Keratinocyte (primary cell): Measurements from ENCODE around the gene PRR19. TPM values are rescaled to one million over a fixed set of nuclear protein-coding genes. Genes with fewer than 3 reads are reported as not detected.

Experiments
- DNase-seq: peaks from one replicate; pipeline ENCODE4 v3.0.0-alpha.2; 2011; ENCODE audit warnings: low read depth, missing footprints, low spot score
- FAIRE-seq: peaks from 2 replicates; lab custom pipeline; 2011; peaks lifted over from hg19 to GRCh38; lab: Jason Lieb, UNC
- H2AFZ ChIP-seq: 2 replicates; pipeline ENCODE4 v1.6.0; 2012; ENCODE audit warnings: low read length, control low read depth, inconsistent platforms; ENCODE audit not compliant: control insufficient read depth
- H3K27ac ChIP-seq: 2 replicates; pipeline ENCODE4 v1.5.1; 2011; ENCODE audit warnings: low read length; ENCODE audit not compliant: control insufficient read depth, insufficient read depth
- H3K27me3 ChIP-seq: 3 replicates; pipeline ENCODE4 v1.6.0; 2011; ENCODE audit warnings: low read length; ENCODE audit not compliant: control insufficient read depth, insufficient read depth; ENCODE audit errors: extremely low read depth
- H3K36me3 ChIP-seq, 2 experiments: 2 replicates in 1 of 2; 3 replicates in 1 of 2; pipeline ENCODE4 v1.5.1; 2011; ENCODE audit warnings: low read length in 2 of 2, mild to moderate bottlenecking in 1 of 2; ENCODE audit not compliant: control insufficient read depth in 2 of 2, insufficient read depth in 2 of 2; ENCODE audit errors: extremely low read depth in 1 of 2
- H3K4me1 ChIP-seq: 3 replicates; pipeline ENCODE4 v1.5.1; 2011; ENCODE audit warnings: low read length; ENCODE audit not compliant: control insufficient read depth, insufficient read depth; ENCODE audit errors: extremely low read depth
- H3K4me2 ChIP-seq: 3 replicates; pipeline ENCODE4 v1.6.0; 2011; ENCODE audit warnings: low read depth, low read length; ENCODE audit not compliant: control insufficient read depth, insufficient read depth; ENCODE audit errors: extremely low read depth
- H3K4me3 ChIP-seq, 3 experiments: fragments of 200-600 bp in 1 of 3; sonication (generic) in 1 of 3; 2 replicates in 2 of 3; 3 replicates in 1 of 3; pipeline ENCODE4 v1.5.1; 2011 to 2016; ENCODE audit warnings: low read length in 3 of 3, mild to moderate bottlenecking in 3 of 3, control low read depth in 2 of 3, inconsistent platforms in 1 of 3, low read depth in 1 of 3, mixed read lengths in 1 of 3, mixed run types in 1 of 3, moderate library complexity in 1 of 3; ENCODE audit not compliant: control insufficient read depth in 2 of 3, insufficient read depth in 2 of 3; ENCODE audit errors: extremely low read depth in 1 of 3
- H3K79me2 ChIP-seq: 2 replicates; pipeline ENCODE4 v1.6.0; 2012; ENCODE audit warnings: low read length; ENCODE audit not compliant: control insufficient read depth, insufficient read depth
- H3K9ac ChIP-seq: 3 replicates; pipeline ENCODE4 v1.6.0; 2011; ENCODE audit warnings: low read length; ENCODE audit not compliant: control insufficient read depth, insufficient read depth; ENCODE audit errors: extremely low read depth
- H3K9me1 ChIP-seq: 3 replicates; pipeline ENCODE4 v1.6.0; 2011; ENCODE audit warnings: low read length; ENCODE audit not compliant: control insufficient read depth, insufficient read depth; ENCODE audit errors: extremely low read depth
- H3K9me3 ChIP-seq: 2 replicates; pipeline ENCODE4 v1.5.1; 2012; ENCODE audit warnings: low read depth, low read length; ENCODE audit not compliant: control insufficient read depth
- H4K20me1 ChIP-seq: 3 replicates; pipeline ENCODE4 v1.6.0; 2011; ENCODE audit warnings: low read length; ENCODE audit not compliant: control insufficient read depth, insufficient read depth; ENCODE audit errors: extremely low read depth
- CTCF ChIP-seq, 3 experiments: IDR thresholded peaks in 1 of 3; conservative IDR thresholded peaks in 1 of 3; optimal IDR thresholded peaks in 1 of 3; 2 replicates in 2 of 3; 3 replicates in 1 of 3; pipeline versions ENCODE3 to v1.5.1; 2011; ENCODE audit warnings: low read length in 3 of 3, mild to moderate bottlenecking in 3 of 3, moderate library complexity in 2 of 3, control low read depth in 1 of 3, inconsistent platforms in 1 of 3; ENCODE audit not compliant: insufficient read depth in 2 of 3; ENCODE audit errors: extremely low read depth in 1 of 3
- EZH2 ChIP-seq: IDR thresholded peaks from one replicate; pipeline ENCODE4 v1.6.1; 2012; ENCODE audit warnings: inconsistent platforms, mild to moderate bottlenecking, low read length, moderate library complexity
- dilution Hi-C: fragments of 300-500 bp; cut with MboI; formaldehyde crosslinking; loops from one replicate; pipeline ENCODE4 v1.7.0; 2020; ENCODE audit warnings: low sequenced_read_pairs; ENCODE audit not compliant: extremely low pct_ligation_motif_present
- polyA plus RNA-seq, 5 experiments: library from polyadenylated mRNA; depleted of rRNA in 3 of 5; stranded (reverse) in 3 of 5; stranded (forward) in 1 of 5; unstranded in 1 of 5; fragments of >200 nt; gene quantifications; 1 replicate in 1 of 5; 2 replicates in 3 of 5; 3 replicates in 1 of 5; pipeline versions ENCODE4 v1.2.1 to v1.2.3, GENCODE V29; 2011 to 2012; ENCODE audit warnings: missing spikeins in 2 of 5, low read depth in 1 of 5, low replicate concordance in 1 of 5

PRR19 gene
- polyA plus RNA-seq, 1 donor (not counting 4 experiments of a cell fraction or from before 2014, with no cell fraction given) = 0.25 TPM

DNA sequence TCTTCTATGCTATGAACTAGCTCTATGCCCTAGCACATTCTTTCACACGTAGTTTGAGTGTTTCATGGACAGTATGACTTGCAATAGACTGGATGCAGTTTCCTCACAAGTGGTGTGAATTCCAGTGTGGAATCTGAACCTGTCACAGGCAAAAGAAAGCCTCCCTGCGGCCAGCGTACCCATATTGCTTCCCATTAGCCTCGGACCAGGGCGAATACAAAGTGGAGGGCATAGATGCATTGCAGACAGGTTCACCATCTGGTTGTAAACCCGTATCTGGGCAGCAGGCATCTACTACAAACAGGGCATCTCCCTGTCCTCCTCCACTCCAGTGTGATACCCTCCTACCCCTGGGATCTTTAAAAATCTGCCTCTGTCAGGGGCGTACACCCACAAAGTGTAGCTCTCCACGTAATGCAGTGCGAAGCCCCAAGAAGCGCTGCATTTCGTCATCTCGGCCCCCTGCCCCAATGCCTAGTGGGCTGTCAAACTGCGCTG is 34.2 kb upstream of the PRR19 start:
- FAIRE-seq (no peak), DNase-seq (no peak)
- Histone ChIP-seq H2AFZ (peak overlapping the region; percentile 99), H3K4me1 (peaks cover 25% of the 10 kb centered on the region), H3K36me3 (peaks cover 6 to 8% of the 10 kb centered on the region in 2 experiments), H3K27me3 (no peaks in the 10 kb centered on the region), H3K79me2 (peaks cover 26% of the 10 kb centered on the region), H4K20me1 (no peaks in the 10 kb centered on the region), H3K4me2 (peak overlapping the region; percentile 99), H3K9ac (peak overlapping the region; percentile 99), H3K4me3 (peak overlapping the region; percentile 19 to 89 (median 74)), H3K9me3 (no peaks in the 10 kb centered on the region), H3K27ac (peak overlapping the region; percentile 99), H3K9me1 (no peaks in the 10 kb centered on the region)
- TF ChIP-seq CTCF (optimal IDR thresholded peaks at IDR 0.05 in 1 of 3, IDR thresholded peaks at IDR 0.05 in 1 of 3, conservative IDR thresholded peaks at IDR 0.05 in 1 of 3; ENCODE audit: extremely low read depth in 1 of 3, insufficient read depth in 2 of 3, low read length in 3 of 3) = no peak
- TF ChIP-seq EZH2 = no peak
- dilution Hi-C loops = no loop called here

DNA sequence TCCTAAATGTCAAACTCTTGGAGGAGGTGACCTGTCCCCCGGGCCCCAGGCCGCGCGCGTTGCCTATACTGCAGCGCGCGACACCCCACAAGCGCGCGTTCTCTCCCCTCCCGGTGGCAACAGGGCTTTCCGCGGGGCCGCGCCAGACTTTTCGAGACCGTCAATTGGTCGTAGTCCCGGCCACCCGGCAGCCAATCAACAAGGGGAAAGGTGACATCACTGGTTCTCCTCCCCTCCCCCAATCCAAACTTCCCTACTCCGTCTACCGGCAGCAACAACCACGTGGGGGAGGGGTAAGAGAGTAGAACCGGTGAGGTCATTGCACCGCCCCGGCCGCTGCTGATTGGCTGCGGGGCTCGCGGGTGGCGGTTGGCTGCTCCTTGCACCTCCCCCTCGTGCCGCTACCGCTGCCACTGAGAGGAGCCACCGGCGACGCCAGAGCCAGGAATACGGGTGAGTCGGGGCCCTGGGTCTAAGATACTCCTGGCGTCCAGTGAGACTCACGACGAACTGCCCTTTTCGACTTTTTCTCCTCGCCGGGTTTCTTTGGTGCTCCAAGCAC is 33.7 kb upstream of the PRR19 start:
- peaks cover 25% of the 10 kb centered on the region for H3K4me1 ChIP-seq
- H3K9ac ChIP-seq = peak overlapping the region; percentile 99
- peak overlapping the region; percentile 99 for H3K27ac ChIP-seq
- peak; percentile 95 for DNase-seq
- peak overlapping the region; percentile 59 to 89 (median 81) for H3K4me3 ChIP-seq
- no peaks in the 10 kb centered on the region for H3K27me3 ChIP-seq
- no peak for FAIRE-seq
- H2AFZ ChIP-seq = peak overlapping the region; percentile 99
- H3K9me3 ChIP-seq = no peaks in the 10 kb centered on the region
- no peaks in the 10 kb centered on the region for H3K9me1 ChIP-seq
- H3K36me3 ChIP-seq = peaks cover 6 to 10% of the 10 kb centered on the region in 2 experiments
- no peaks in the 10 kb centered on the region for H4K20me1 ChIP-seq
- dilution Hi-C loops = no loop called here
- H3K79me2 ChIP-seq = peaks cover 31% of the 10 kb centered on the region
- H3K4me2 ChIP-seq = peak overlapping the region; percentile 99
- TF ChIP-seq EZH2 = no peak
- TF ChIP-seq CTCF (optimal IDR thresholded peaks at IDR 0.05 in 1 of 3, IDR thresholded peaks at IDR 0.05 in 1 of 3, conservative IDR thresholded peaks at IDR 0.05 in 1 of 3; ENCODE audit: extremely low read depth in 1 of 3, insufficient read depth in 2 of 3, low read length in 3 of 3) = no peak
